Measurements from ENCODE around the gene HSP90AA1.
"Not testable (repeated sequence)": the region's sequence is repeated elsewhere in the genome, so short reads cannot be mapped to it uniquely, and the experiment has no call there.

The HSP90AA1 gene

GRCh38 chr14:102092806-102093205 lies 6.0 kb upstream of the HSP90AA1 start:
- DNase-seq, result no peak

- DNase-seq, result no peak
Measured at GRCh38 chr14:102090713-102091112, 3.9 kb upstream of the HSP90AA1 start.

GRCh38 chr14:102089621-102090343 lies 2.9 kb upstream of the HSP90AA1 start:
- no peak for DNase-seq

- DNase-seq, result peak; percentile 39
Measured at GRCh38 chr14:102088012-102088792, 1.4 kb upstream of the HSP90AA1 start.

GRCh38 chr14:102087762-102088011 lies 843 bp upstream of the HSP90AA1 start:
- DNase-seq, result no peak

GRCh38 chr14:102086709-102086971 lies 204 bp downstream of the HSP90AA1 start:
- no peak for DNase-seq

GRCh38 chr14:102085948-102086708 lies 716 bp downstream of the HSP90AA1 start:
- peak; percentile 66 for DNase-seq

- DNase-seq, result no peak
Measured at GRCh38 chr14:102085488-102085887, 1.4 kb downstream of the HSP90AA1 start.

- DNase-seq, result no peak
Measured at GRCh38 chr14:102084931-102085330, 1.9 kb downstream of the HSP90AA1 start.

- DNase-seq, result not testable (repeated sequence)
Measured at GRCh38 chr14:102084522-102084921, 2.3 kb downstream of the HSP90AA1 start.

GRCh38 chr14:102081231-102082080 lies 5.4 kb downstream of the HSP90AA1 start:
- DNase-seq, result no peak

- no peak for DNase-seq
Measured at GRCh38 chr14:102080183-102081080, 6.4 kb downstream of the HSP90AA1 start.

- DNase-seq, result no peak
Measured at GRCh38 chr14:102079700-102079979, 7.2 kb downstream of the HSP90AA1 start.

GRCh38 chr14:102078831-102079699 lies 7.8 kb downstream of the HSP90AA1 start:
- DNase-seq, result no peak

GRCh38 chr14:102078361-102078791 lies 8.5 kb downstream of the HSP90AA1 start:
- not testable (repeated sequence) for DNase-seq

- no peak for DNase-seq
Measured at GRCh38 chr14:102077382-102077709, 9.5 kb downstream of the HSP90AA1 start.

GRCh38 chr14:102075155-102075554 lies 11.7 kb downstream of the HSP90AA1 start:
- no peak for DNase-seq

GRCh38 chr14:102074415-102074964 lies 12.4 kb downstream of the HSP90AA1 start:
- DNase-seq, result no peak

- no peak for DNase-seq
Measured at GRCh38 chr14:102071283-102071998, 15.4 kb downstream of the HSP90AA1 start.

- DNase-seq, result no peak
Measured at GRCh38 chr14:102066041-102066451, 20.8 kb downstream of the HSP90AA1 start.
